GOT3 (cell line): ENCODE data around the gene RADIL.

Experiments used
- DNase-seq: peaks from one replicate; lab custom pipeline; 2025; ENCODE audit warnings: mixed read lengths; lab: John Stamatoyannopoulos, UW

Gene RADIL

DNA sequence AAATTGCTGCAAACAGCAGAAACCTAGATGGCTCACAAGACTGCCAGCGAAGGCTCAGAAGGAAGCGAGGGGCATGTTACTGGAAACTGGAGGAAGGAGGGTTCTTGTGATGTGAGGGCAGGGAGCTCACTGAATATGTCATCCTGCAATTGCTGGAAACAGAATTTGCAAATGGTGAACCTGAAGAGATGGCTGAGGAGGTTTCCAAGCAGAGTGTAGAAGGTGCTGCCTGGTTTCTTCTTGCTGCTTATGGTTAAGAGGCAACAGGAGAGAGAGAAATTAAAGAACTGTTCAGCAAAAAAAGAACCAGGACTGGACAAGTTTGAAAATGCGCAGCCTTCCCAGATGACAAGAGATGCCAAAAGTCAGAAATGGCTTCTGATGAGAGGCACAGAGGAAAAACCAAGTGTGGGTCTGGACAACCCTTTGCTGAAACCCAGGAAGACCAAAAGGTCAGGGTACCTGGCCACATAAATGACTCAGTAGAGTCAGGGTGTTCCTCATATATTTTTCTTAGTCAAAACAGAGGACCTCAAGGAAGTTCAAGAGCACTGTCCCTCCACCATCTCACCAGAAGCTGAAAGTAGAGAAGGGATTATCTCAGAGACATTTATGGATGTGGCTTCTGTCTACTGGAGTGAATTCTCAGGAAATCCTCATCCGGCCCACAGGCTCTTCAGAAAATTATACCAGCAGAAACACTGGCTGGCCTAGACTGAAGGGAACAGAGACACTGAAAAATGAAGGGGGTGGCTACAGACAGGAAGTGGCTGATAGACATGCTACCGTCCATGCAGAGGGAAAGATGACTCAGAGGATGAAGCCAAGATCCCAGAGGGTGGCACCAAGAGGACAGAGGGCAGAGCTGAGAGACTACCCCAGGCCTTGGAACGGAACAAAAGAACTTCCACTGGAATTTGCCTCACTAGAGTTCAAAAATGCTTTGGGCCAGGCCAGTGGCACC, 31.8 kb downstream of the RADIL start:
- DNase-seq, result no peak

DNA sequence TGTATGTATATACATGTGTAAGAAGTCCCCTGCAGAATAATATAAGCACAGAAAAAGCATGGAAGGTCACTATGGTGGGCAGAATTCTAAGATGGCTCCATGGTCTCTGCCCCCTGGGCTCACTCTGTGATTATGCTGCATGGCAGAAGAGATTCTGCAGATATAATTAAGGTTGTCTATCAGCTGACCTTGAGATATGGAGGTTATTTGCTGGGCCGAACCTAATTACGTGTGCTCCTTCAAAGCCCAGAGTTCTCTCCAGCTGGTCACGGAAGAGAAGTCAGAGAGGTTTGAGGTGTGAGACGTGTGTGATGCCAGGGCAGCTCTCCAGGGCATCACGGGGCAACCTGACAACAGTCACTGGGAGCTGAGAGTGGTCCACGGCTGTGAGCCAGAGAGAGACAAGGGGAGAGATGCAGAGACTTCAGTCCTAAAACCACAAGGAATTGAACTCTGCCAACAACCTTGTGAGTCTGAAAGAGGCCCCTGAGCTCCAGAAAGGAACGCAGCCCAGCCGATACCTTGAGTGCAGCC, 33.2 kb downstream of the RADIL start:
- DNase-seq, result no peak

DNA sequence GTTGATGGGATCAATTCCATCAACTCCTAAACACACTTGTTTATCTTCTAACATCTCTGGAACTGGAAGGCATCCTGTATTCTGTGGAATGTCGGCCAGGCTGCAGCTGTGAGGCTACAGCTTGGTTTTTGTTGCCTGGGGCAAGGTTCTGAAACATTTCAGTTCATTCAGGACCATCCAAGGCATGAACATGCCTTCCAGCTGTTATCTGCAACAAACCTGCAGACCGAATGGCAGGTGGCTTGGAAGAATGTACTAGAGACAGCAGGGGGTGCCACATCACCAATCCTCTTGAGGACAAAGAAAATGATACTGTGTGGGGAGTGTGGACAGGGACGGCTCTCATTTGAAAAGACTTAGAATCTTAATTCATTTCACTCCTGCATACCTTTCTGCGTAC, 34.1 kb downstream of the RADIL start:
- no peak for DNase-seq

- DNase-seq, result no peak
These were observed 37.8 kb downstream of the RADIL start for GRCh38 chr7:4845740-4846142.

DNA sequence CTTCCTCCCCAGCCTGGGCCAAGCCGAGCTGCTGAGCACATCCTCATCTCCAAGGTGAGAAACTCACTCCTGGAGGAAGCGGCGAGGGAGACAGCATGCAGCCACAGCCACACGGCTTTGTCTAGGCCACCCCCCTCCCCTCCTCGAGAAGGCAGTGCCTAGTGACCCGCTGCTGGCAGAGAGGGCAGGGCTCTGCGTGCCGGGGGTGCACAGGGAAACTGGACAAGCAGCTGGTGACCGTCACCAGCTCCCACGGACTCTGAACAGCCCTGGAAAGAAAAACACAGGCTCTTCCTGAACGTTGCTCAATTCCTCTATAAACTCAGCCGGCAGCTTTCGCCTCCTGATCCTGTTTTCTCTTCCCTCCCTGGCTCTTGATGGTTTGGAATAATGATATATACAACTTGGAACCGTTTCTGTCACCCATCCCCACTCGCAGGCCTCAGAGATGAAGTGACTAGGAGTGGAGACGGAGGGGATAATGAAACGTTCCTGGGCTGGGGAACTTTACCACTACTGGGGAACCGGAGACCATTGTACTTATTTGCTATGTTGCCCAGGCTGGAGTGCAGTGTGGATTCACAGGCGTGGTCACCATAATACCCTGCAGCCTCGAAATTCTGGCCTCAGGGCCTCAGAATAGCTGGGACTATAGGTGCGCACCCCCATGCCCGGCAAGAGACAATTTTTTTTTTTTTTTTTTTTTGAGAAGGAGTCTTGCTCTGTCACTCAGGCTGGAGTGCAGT, 41.0 kb downstream of the RADIL start:
- no peak for DNase-seq

GRCh38 chr7:4841836-4842235, 41.7 kb downstream of the RADIL start:
- no peak for DNase-seq

DNA sequence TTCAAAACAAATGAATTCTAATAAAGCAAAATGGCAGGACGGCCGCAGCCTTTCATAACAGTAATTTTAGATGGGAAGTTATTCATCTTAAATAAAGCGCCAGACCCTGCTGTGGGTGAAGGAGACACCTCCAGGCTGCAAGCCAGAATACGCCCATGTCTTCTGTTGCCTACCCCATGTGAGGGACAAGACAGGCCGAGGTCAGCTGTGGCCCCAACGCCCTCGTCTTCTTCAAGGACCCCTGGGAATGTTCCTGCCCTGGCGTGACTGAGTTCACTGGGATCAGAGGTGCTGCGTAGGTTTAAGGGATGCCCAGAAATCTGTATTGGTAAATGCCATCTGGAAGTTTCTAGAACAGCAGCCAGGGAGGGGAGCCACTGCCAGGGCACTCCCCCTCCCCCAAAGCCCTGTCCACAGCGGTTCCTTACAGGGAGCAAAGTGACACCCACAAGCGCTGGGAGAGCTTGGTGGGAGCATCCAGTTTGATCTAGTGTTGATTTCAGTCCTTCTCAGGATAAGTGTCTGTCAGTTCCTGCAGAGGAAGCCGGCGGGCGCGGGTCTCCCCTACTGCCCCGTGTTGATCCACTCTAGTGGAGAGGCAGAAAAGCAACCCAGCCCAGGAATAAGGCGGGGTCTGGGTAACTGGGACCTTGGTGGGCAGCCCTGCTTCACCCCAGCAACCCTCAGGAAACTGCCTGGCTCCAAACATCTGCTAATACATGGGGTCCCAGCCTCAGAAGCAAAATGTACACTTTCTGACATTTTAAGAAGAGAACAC, 42.3 kb downstream of the RADIL start:
- DNase-seq, result no peak

DNA sequence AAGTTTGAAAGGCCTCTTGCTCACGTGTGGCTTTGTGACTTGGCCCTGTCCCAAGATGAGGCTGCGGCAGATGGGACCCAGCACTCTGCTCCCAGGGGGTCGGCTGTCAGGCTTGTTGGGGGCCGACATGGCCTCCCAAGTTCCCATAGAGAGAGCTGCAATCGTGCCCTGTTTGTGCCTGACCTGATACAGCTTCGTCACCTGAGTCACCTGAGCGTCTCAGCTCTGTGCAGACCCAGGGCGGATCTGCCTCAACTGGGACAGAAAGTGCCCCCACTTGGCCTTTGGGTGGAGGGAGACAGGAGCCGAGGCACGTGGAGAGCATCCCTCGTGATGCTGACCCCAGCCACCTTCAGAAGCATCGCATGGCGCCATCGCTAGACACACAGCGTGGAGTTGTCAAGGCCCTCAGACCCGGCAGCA, 43.4 kb downstream of the RADIL start:
- DNase-seq, result no peak

DNA sequence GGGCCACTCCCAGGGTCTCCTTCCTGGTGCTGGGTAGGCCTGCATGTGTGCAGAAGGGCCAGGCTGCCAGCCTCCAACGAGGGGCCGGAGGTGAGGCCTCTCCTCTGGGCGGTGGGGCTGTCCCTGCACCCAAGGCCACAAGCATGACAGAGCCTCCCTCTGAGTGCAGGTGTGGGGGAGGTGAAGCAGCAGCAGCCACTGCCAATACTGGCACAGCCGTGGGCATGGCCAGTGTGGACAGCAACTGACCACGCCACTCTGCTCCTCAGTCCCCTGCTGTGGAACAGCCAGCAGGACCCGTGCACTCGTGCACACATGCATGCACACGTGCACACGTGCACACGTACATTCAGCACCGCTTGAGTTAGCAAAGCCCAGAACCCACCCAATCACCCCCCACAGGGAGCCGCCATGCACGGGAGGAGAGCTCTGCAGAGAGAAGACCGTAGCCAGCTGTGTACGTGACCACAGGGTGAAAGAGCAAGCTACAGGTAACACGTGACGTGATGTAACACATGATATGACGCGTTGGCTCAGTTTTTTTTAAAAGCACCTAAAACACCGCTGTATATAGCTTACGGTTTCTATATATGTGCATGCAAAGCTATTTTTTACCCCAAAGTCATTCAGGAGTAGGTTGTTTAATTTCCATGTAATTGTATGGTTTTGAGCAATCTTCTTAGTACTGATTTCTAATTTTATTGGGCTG, 44.7 kb downstream of the RADIL start:
- DNase-seq, result no peak

GRCh38 chr7:4837803-4838625, 45.5 kb downstream of the RADIL start:
- DNase-seq, result no peak

DNA sequence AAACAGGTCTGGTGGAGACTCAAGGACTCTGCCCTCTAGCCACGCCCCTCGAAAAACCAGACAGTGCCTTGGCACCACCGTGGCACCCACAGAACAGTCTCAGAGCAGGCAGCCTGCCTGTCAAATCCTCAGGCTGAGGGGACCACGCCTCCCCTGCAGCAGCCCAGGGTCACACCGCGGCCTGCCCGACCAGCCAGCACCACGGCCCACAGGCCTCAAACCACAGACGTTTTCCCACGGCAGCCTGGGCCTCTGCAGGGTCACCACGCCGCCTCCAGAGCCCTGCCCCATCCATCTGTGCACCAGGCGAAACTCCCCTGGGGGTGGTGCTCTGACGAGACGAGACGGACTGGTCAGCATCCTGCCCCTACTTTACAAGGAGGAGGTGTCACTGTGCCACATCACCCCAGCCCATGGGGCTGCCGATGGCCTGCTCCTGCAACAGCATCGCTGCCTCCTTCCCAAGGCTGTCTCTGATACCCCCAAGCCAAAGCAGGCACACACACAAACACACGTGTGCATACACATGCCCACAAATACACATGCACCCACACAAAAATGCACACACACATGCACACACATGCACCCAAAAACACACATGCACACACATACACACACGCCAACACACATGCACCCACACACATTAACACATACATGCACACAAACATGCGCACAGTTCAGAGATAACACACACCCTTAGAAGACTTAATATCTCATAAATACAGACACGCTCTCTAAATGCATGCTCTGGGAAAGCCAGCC, 46.3 kb downstream of the RADIL start:
- DNase-seq, result no peak

- DNase-seq, result no peak
These were observed 47.3 kb downstream of the RADIL start for GRCh38 chr7:4836206-4836661.

- no peak for DNase-seq
These were observed 47.9 kb downstream of the RADIL start for GRCh38 chr7:4835398-4836205.

DNA sequence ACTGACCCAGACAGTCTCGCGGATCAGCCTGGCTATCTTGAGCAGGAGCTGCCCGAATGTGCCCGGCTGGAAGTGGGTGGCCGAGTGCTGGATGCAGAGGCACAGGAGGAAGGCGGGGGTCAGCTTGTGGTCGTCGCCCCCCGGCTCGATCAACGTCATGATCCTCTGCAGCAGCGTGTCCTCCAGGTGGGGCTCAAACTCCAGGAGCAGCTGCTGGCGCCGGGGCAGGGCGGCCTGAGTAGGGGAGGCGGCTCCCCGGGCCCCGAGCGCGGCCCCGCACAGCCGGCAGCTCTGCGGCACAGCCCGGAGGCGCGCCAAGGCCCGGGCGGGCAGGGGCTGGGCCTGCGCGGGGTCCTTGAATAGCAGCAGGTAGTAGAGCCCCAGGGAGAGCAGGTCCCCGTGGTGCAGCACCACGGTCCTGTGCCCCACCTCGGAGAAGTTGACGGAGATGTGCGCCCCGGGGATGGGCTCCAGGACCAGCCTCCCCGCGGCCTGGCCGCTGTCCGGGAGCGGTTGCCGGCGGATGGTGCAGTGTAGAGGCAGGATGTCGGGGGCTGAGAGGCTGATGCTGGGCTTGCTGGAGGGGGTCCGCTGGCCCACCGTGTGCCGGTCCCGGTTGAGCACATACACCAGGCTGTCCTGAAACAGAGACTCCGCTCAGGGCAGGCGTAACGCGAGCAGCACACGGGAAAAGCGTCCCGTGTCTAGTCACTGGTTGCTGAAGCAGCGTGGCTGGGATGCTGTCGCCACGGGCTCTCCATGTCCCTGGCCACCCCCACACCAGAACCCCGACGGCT, 48.7 kb downstream of the RADIL start:
- no peak for DNase-seq

GRCh38 chr7:4833691-4834600, 49.6 kb downstream of the RADIL start:
- no peak for DNase-seq

- DNase-seq, result no peak
These were observed 50.3 kb downstream of the RADIL start for GRCh38 chr7:4833176-4833575.

DNA sequence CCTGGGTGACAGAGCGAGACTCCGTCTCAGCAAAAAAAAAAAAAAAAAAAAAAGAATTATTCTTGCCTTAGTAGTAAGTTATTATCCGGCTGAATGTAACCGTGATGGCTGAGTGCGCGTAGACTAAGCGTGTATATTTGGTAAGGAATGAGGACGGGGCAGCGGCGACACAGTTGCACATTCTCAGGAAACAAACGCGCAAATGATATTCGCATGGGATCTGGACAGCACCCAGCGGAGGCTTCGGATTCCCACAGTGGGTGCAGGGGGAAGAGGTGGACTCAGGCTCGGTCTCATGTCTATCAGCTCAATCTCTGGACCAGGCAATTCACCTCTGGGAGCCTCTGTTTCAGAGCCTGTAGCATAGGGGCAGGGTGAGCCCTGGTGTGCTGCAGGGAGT, 50.8 kb downstream of the RADIL start:
- no peak for DNase-seq
